ENCODE results near the gene TSPAN9.

Gene TSPAN9

DNA sequence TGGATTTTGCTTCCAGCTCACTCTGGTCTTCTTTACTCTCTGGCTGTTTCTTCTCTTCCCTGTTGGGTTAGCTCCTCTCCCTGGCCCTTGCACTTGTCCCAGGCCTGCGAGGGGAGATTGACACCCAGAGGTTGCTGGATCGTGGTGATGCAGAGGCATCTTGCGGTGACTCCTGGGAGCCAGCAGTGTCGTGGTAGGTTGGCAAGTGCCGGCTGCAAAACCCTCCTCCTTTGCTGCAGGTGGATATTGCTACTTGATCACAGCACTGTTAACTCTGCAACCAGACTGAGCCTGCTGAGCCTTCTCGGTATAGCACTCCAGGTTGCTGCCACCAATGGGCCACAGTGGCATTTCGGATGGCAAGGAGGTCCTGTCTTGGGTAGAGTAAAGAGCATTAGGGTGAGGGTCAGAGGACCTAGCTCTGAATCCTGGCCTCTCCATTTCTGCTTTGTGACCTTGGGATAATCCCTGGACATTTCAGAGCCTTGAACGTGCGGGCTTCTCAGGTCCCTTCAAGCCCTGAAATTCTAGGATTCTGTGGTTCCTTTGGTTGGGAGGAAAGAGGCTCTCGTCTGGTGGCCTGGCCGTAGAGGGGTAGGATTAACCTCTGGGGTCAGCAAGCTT, 87.4 kb downstream of the TSPAN9 start:
- no peak for DNase-seq (ENCODE audit: low spot score)

DNA sequence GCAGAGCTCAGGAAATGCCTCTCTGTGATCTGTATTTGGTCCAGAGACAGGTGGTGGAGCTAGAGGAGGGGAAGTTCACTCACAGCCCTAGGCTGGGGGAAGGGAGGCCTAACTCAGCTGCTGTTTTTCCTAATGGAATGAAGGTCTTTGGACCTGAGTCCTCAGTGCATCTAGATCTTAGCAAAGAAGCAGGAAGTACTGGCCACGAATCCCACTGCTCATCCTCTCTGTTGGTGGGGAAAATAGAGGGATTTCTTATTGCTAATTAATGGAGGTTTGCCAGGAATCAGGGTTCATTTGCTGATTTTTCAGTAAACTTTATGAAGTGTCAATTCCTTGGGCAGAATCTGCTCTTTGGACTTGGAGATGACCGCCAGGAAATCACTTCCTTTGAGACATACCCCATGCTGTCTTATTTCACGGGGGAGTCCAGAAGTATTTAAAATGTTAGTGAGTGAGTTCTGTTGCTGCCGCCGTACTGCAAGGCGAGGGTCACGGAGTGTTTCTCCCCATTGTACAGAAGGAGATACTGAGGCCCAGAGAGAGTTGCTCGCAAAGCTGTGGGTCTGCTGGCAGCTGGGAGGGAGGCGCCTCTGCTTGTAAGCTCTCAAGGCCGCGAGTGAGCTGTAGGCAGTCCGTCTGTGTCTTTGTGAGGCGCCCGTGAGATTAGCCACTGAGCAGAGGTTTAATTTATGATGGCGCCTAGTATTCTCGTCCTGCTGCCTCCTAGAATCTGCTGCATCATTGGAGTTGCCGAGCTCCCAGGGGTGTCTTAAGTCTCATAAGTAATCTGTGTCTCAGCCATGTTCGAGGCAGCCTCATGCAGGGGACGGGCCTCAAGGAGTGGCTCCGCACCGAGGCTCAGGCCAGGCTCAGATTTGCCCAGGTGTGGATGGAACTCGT, 88.2 kb downstream of the TSPAN9 start:
- peak; percentile 86 for DNase-seq (ENCODE audit: low spot score)

DNA sequence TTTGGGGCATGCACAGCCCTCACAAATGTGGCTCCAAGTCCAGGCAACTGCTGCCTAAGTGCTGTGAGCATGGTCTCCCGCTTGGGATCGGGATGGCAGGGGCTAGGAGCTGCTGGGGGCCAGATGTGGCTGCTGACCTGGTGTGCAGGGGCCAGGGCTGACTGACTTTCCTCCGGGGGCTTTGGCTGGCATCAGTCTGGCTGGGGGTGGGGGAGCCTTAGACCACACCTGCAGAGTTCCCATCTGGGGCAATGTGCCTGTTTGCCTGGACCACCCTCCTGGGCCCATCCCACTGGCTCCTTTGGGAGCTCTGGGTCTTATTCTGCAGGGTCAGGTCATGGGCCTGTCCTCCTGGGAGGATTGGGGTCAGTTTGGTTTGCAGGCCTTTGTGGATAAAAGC, 90.5 kb downstream of the TSPAN9 start:
- no peak for DNase-seq (ENCODE audit: low spot score)

DNA sequence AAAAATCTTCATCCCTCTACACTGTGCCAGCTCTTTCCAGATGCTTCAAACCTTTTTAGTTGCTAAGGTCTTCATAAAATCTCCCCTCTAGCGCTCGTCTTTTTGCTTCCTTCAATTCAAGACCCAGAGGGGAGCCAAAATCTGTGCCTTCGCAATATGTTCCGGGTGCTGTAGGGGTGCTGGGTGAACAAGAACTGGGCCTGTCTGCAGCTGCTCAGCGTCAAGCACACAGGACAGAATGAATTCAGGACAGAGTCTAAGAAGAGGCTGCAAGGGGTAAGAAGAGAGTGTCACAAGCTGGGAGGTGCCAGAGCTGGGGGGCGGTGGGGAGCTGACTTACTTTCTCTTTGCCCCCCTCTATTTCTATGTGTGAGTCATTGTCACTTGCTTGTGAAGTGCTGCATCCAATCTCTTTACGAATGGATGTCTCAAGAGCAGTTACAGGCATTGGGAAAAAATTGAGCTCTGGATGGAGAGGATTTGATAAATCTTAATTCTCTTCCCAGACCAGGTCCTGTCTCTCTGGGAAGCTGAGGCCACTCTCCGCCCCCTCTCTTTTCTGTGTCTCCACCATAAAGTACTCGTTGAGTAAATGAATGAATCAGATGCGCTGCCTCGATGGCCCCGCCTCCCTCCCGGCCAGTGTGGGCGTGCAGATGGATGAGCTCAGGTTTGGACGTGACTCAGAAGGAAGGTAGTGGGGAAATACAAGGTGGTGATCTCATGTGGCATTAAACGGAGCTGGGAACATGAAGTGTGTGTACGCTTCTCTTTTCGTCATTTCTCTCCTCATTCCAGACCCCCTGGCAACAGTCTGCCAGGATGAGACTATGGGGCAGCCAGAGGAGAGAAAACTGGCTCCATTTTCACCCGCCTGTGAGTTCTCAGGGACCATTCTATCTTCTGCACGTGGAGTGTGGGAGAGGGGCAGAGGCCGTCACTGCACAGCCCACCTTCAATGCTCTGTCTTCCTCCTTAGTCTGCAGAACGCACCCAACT, 91.3 kb downstream of the TSPAN9 start:
- no peak for DNase-seq (ENCODE audit: low spot score)

DNA sequence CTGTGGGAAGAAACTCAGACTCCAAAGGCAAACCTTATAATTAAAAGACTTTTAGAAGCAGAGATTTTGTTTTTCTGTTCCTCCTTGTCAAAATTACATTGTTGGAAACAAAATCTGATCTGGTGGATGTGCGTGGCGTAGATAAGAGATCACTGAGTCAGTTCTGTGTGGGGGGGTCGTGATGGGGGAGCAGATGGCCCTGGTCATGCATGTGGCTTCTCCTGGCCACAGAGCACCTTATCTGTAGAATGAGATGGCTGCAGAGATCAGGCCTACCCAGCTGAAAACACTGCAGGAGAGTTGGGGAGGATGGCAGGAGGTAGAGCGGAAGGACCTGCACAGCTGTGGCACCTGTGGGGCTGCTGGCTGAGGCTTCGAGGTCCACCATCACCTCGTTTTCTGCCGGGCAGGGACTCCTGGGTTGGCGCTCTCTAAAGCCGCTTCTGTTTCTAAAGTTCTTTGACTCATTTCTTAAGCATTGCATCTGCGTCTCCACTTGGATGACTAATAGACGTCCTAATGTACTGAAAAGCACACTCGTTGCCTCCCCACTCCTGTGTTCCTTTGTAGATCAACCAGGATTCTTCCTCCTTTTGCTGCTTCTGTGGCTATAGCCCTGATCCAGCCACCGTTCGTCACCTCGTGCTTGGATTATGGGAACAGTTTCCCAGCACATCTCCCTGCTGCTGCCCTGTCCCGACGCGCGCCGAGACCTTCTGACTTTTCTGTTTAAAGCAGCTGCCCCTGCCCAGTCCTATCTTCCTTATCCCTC, 93.4 kb downstream of the TSPAN9 start:
- DNase-seq (ENCODE audit: low spot score), result no peak

DNA sequence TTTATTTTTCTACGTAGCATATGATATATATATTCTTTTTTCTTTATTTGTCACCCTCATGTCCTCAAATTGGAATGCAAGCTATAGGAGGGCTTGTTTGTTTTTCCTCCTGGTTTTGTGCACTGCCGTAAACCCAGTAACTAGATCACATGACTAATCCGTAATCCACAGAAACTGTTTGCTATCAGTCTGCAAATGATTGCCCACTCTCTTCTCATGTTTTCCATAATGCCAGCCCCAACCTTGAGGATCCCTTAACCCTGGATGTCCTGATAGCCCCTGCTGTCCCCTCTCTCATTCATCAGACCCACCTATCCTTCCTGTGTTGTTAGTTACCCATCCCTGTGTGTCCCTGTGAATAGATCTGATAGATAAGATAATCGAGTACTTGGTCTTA, 94.0 kb downstream of the TSPAN9 start:
- DNase-seq (ENCODE audit: low spot score), result no peak

DNA sequence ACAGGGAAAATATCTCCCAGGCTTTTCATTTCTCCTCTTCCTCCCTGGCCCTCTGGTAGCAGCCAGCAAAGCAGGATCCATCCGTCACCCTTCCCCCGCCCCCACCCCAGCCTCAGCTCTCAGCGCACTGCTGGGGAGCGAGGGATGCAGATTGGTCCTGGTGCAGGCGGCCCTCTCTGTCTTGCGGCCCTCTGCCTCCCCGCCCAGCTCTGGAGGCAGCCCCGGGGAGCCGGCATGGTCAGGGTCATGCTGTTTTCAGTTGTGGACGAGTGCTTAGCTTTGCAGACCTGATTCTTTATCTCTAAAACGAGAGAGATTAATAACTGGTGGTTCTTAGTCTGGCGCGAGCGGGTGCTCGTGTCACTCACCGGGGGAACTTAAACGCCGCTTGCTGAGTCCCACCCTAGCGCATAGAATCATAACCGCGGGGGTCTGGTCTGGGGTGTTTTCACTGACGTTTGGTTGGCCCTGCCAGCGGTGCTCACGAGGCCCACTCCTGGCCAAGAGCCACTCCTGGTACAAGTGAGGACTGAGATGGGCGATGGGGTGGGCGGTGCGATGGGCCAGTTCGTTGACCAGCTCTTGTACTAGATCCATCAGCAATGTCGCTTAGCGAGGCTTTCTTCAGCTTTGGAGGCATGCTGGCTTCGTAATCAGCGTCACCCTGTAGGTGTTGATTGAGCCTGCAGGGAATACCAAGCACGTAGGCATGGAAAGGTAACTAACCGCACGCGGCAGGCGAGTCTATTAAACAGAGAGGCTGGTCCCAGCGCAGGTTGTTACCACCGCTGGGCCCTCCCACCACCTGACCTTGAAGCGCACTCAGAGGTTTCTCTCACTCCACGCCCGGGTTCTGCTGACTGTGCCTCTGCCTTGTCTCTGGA, 95.2 kb downstream of the TSPAN9 start:
- no peak for DNase-seq (ENCODE audit: low spot score)

DNA sequence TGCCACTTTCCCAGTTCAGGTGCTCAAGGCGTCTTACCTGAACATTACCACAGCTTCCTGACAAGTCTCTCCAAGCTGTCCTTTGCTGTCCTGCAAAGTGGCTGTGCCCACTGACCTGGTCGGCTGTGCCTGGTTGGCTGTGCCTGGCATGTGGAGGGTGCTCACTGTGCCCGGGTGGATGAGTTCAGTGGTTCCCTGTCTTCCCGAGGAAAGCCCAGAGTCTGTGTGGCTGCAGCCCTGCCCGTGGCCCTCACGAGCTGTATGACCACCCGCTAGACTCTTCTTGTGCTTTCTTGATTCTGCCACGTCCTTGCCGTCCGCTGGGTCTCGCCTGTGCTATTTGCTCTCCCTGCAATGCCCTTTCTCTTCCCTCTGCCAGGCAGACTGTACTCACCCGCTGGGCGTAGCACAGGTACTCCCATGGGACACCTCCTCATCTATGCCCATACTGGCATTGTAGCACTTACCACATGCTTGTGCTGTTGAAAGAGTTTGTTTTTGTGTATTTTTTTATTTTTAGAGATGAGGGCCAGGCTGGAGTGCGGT, 95.9 kb downstream of the TSPAN9 start:
- DNase-seq (ENCODE audit: low spot score), result no peak

DNA sequence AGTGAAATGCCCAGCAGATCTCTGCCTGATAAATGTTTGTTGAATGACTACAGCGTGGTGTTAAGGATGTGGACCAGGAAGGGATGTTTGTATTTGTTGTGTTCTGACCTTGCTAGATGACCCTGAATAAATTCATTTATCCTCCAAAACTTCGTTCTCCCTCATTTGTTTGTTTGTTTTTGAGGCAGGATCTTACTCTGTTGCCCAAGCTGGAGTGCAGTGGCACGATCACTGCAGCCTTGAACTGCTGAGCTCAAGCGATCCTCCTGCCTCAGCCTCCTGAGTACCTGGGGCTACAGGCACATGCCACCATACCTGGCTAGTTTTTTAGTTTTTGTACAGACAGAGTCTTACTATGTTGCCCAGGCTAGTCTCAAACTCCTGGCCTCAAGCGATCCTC, 96.7 kb downstream of the TSPAN9 start:
- no peak for DNase-seq (ENCODE audit: low spot score)

DNA sequence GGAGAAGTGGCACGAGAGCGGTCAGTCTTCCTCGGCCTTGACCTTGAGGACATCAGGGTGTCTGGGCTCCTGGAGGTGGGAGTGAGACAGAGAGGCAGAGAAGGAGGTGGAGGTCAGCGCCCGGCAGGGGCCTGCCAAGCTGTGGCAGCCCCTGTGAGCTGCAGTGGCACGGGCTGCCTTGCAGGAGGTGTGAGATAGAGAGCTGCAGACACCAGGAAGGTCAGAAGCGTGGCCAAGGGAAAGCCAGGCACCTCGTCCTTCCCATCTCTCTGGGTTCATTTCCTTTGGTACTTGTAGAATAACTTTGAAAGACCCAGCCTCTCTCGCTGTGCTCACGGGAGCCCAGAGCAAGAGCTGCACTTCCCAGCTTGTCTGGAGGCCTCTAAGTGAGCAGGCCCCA, 98.1 kb downstream of the TSPAN9 start:
- no peak for DNase-seq (ENCODE audit: low spot score)

DNA sequence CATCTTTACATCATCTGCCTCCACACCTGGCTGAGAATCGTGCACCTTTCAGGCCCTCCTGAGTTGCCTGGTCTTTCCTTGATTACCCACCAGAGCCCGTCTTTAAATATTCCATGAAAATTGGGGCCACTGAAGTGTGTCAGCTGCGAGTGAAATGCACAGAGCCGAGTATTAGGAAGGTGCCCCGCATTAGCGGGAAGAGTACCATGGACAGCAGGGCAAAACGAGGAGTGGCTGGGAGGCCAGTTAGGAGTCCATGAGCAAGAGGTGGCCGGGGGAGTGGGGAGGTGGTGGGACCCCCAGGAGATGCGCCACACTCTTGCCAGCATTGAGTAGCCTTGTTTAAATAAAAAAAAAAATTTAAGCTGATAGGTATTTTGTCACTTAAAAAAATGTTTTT, 99.6 kb downstream of the TSPAN9 start:
- DNase-seq (ENCODE audit: low spot score), result no peak

DNA sequence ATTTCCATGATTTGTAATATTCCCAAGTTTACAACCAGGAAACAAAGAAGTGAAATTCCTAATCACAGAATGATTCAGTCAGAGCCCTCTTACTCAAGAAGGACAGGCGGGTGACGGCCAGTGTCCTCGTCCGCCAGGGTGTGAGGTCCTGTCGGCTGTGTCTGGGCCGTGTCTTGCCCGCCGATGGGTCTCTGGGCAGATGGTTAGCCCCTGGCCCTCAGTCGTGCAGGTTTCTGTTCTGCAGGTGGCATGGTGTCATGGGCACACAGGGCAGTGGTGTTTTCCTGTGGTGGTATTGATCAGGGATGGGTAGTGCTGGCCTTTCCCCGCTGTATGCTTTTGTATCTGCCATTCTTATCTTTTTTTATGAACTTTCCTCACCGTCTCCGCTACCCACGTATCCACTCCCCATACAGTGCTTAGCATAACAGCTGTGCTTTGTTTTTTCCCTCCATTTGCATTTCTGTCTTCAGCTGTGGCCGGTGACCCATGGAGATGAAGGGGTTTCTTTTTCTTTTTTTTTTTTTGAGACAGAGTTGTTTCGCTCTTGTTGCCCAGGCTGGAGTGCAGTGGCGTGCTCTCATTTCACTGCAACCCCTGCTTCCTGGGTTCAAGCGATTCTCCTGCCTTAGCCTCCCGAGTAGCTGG, 100.7 kb downstream of the TSPAN9 start:
- DNase-seq (ENCODE audit: low spot score), result no peak

DNA sequence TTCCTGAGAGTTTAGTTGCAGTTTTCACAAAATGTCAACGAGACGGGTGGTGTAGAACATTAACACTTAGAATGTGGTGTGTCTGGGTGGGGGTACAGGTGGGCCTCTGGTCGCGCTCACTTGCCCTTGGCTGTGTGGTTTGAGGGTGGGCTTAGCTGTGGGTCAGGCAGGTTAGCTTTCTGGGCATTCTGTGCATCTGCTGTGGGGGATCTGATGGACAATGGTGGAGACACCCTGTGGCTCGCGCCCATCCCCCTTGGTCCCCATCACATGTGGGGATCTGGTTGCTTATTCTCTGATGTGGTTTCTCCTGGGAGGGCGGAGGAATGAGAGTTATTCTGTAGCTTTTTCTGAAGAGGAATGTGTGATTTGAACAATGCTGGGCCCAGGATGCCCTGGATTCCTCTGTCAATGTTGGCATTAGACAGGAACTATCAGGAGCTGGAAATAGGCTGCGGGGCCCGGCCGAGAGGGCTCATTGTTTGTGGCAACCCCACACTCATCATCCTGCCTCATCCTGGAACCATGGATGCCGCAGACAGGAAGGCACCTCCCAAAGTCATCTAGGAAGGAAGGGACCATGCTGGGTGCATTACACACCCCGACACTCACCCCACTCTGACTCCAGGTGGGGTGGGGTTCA, 101.6 kb downstream of the TSPAN9 start:
- DNase-seq (ENCODE audit: low spot score), result no peak

DNA sequence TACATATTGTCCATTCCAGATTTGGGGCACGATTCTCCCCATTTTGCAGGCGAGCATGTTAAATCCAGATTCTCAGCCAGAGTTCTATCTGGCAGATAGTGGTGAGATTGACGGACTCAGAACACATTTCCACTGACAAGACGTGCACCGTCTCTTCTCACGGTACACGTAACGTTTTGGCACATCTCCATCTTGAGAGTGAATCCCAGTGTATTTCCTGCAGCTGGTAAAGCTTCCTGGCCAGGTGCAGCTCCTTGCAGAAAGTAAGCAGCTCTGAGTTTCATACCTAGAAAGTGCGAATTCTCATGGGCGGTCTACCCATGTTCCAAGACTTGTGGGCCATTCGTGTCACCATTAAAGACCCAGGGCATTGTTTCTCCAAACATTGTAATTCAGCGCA, 102.6 kb downstream of the TSPAN9 start:
- DNase-seq (ENCODE audit: low spot score), result no peak

DNA sequence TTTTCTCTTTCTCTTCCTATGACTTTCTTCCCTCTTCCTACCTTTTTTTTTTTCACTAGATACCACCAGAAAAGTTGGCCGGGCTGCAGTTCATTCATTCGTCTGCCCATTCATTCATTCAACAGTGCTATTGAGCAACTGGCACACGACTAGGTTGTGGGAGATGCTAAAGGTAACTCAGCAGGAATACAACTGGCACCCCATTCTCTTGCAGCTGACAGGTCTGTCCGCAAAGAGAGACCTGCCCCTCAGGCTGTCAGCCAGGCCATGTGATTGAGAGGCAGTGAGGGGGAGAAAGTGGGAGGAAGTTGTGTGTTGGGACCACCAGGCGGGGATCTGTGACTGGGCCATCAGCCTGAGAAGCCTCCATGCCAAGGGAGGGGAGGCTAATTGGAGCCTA, 105.2 kb downstream of the TSPAN9 start:
- no peak for DNase-seq (ENCODE audit: low spot score)

DNA sequence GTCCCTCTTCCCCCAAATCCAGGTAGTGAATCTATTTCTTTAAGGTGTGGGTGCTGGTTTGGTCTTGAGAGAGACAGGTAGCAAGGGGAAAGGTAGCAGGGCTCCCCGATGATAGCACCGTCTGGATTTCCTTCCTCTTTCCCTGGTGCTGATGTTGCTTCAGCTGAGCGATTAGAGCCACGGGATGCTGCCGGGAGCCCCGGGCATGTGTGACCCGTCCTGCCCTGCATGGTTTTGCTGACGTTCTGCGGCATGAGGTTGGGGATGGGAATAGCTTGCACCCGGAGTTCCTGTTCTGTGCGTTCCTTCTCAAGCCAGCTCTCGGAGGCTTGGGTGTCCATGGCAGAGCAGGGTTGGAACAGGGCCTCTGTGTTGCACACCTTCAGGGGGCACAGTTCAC, 107.3 kb downstream of the TSPAN9 start:
- DNase-seq (ENCODE audit: low spot score), result no peak

DNA sequence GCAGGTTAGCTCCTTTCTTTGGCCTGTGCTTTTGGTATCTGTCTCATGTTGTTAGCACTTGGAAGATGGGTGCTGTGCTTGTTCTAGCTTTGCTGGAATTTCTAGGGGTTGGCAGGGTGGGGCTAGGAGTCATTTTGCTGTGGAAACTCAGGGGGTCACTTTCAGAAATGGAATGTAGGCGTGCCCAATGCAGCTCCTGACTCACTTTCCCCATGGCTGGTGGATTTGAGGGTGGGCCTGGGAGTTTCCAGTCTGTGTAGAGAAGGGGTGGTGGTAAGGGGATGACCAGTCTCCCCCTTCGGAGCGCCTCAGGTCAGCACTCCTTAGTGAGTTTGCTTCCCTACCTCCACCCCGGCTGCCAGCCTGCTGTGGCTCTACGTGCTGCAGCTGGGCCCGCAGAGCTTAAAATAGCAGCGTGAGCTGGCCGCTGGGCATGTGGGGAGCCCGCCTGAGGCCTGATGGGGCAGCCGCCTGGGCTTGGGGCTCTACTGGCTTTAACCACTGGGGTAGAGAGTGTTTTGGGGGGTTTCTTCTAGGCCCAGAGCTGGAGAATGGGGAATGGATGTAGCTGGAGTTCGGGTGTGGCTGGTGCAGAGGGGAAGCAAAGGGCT, 108.2 kb downstream of the TSPAN9 start:
- no peak for DNase-seq (ENCODE audit: low spot score)

DNA sequence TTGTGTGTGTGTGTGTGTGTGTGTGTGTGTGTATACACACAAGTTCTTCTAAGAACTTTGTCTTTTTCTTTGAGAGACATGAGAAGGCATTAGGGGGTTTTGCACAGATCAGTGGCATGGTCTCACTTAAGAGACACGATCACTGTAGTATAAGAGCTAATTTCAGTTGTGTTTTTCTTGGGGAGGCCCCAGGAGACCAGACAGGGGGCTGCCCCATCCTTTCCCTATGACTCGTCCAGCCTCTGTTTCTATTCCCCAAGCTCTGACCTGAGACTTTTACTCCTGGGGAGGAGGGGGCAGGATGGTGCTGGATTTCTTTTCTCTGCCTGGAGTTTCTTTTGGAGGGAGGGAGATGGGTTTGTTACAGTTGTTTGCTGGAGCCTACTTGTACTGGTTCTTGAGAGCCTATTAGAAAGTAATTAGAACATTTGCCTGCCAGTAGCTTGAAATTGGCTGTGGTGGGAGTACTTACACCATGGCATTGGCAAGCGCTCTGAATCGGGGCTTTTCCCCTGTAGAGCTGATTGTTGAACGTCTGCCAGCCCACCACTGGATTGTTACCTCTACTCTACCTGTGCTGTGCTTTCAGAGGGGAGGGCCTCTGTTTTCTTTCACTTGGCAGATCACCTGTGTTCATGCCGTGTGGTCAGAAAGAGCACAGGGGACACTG, 109.5 kb downstream of the TSPAN9 start:
- no peak for DNase-seq (ENCODE audit: low spot score)
